GM19328 (cell line): Measurements from ENCODE around the gene XXYLT1.

Source experiments
- ATAC-seq: cut with Tn5 transposase; IDR thresholded peaks from one replicate; pipeline ENCODE4 v1.9.1; 2021; ENCODE audit warnings: mild to moderate bottlenecking, moderate library complexity; ENCODE audit not compliant: unreplicated experiment

The XXYLT1 gene

DNA sequence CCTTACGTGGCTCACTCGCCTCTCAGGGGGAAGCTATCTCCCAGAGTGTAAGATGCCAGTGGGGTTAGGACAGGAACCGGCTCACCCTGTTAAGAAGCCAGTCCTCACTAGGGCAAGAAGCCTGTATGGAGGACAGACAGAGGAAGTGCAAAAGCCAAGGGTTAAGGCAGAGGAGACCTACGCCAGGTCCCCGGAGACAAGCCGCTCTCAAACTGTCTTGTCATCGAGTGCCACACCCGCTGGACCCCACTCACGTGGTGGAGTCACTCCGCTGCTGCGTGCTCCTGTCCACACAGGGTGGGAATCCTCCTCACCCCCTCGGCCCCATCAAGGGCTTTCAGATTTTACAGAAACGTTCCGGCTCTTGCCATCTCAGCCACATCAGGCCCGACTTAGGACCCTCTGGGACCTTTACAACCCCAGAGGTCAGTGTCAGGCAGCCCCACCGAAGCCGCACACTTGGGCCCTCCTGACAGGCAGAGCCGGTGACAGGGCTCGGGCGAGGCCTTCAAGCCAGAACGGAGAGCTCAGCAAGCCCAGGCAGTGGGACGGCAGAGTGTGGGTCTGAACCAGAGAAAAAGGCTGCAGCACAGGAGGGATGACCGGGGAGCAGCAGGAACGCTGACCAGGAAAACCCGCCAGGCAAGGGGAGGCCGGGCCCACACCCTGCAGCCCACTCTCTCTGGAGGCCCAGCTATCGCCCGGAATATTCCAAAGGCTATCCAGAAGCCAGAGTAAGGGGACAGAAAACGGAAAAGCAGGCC is 61.7 kb downstream of the XXYLT1 start:
- no peak for ATAC-seq

DNA sequence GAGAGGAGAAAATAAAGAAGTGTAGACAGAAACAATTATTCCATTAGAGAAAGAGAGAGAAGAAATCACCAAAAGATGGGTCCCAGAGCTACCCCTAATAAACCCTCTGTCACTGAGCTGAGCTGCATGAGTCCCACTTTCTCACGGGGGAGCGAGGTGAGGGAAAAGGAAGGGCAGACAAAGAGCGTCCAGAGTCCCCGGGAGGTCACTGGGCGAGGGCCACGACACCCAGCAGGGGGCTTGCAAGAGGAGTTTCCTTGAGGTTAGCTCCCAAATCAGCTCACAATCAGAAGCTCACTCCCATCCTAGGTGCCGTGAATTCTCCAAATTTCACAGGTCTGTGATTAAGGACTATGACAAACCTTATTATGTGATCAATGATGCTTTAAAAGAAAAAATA is 62.3 kb downstream of the XXYLT1 start:
- ATAC-seq, result no peak

DNA sequence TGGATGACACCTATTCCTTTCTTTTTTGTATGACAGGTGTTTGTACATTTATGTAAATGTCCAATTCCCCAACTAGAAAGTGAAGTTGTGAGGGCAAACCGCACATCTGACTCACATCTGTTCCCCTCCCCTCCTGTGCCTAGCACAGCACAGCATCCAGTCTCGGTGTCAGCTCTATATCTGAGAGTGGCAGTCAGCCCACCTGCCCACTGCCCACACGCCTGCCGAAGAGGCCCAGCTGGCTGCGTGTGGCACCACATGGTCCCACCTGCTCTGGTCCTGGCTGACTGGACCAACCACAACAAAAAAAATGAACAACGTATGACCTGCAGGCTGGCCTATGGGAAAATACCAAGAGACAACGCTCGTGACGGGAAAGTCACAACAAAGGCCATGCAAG is 62.8 kb downstream of the XXYLT1 start:
- peak; percentile 88 for ATAC-seq

DNA sequence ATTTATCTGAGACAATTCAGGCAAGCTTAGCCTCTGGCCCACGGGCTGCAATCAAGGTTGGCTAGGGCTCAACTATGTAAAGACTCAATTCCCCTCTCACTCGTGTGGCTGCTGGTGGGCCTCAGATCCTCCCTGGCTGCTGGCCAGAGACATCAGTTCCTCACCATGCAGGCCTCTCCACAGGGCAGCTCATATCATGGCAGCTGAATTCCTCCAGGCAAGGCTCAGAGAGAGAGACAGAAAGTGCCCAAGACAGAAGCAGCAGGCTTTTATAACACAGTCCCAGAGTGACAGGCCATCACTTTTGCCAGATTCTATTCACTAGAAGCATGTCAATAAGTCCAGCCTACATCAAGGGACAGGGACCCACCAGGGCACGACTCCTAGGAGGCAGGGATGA is 63.2 kb downstream of the XXYLT1 start:
- ATAC-seq, result peak; percentile 31

DNA sequence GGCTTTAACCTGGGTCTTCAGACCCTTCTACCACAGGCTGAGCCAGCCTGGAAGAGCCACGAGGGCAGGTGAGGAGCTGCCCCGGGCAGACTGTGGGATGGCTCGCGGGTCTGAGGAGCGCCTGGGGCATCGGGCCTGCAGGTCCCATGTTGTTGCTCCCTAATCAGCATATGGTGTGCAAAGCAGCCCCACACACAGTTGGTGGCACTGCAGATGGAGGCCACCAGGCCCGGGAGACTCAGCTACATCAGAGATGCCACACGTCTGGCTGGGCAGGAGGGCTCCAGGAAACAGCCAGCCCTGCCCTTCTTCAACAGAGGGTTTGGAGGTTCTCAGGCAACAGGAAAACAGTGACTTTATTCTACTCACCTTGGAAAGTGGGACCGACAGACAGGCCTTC is 63.9 kb downstream of the XXYLT1 start:
- no peak for ATAC-seq

DNA sequence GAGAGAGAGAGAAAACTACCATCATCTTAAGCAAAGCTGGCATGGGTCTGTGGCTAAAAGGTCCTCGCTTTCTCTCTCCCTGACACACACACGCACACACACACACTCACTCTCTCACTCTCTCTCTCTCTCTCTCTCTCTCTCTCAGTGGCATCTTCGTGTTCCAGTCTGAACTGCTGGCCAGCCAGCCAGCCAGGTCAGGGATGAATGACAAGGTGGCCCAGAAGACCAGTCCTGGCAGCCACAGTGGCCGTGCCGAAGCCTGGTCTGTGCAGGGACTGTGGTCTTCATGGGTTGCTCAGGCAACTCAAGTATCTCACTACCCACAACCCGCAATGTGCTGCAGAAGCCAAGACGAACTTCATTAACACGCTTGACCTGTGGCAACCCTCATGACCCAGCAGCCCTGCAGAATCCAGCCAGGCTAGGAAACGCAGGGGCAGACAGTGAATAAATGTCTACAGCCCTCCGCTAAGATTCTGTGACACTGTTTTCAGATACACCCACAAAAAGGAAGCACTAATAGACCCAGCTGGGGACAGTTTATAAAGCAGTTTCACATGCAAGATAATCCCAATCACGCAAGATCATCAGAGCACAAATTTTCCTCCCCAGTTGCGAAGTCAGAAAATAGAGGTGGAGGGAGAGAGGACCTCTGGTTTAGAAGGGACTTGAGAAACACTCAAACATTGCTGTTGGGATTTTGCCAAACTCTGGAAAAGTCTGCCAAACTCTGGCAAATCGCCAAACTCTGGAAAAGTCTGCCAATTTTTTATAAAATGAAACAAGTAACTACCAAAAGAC is 66.4 kb downstream of the XXYLT1 start:
- no peak for ATAC-seq

DNA sequence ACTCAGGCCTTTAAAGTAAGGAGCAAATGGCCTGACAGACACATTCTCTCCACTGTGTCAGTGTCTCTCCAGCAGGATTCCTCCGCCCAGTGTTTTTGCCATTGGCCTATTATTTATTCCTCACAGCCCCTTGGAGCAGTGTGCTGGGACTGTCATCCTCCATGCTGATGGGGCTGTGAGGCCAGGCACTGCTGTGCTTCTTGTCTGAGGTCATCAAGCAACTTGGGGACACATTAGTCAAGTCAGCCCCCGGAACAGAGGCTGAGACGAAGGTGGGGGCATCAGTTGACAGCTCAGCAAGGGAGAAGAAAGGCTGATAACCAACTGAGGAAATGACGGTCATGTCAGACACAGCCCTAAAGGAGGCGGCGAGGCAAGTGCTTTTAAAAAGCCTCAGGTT is 67.4 kb downstream of the XXYLT1 start:
- ATAC-seq, result no peak

DNA sequence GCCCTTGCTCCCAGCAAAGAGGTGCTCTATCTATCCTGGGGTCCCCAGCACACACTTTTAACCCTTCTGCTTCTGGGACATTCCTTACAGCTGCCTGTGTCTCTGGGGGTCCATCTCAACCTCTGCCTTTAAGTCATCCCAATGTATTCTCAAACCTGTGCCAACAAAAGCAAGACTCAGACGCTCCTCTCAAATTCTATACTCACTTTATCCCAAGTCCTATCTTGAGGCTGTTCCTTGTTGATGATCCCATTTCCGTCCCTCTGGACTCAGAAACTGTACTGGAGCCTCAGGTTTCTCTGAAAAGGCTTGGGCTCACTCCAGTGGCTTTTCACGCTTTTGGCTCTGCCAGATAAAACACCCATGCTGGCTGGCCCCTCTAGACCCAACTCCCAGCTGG is 69.7 kb downstream of the XXYLT1 start:
- no peak for ATAC-seq

DNA sequence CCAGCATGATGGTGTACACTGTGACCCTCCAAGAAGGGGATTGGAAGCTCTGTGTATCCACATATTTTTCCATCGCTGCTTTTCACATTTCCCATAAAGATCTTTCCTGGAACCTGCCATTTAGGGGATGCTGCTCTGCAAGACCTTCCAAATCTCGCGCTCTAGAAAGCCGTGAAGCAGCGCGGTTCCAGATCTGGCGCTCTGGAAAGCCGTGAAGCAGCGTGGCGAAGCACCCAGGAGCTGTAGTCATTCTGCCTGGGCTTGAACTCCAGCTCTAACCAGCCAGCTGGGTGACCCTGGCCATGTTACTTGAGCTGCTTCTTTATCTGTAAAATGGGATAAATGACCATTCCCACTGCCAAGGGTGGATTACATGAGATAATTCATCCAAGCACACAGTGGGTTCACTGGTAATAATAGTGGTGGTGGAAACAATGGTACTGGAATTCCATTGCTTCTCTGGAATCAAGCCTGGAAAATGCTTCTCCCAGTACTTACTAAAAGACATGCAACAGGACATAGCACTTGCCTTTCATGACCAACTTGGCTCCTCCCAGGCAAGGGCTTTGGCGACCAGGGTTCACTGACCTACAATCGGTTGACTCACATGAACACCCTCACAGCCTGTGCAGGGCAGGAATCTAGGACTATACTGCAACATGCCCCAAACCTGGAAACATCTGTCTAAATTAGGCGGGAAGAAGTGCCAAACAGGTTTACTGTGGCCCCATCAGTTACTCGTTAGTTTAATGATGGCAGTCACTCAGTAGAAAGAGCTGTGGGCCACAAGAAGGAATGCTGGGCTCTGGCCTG is 70.7 kb downstream of the XXYLT1 start:
- no peak for ATAC-seq

DNA sequence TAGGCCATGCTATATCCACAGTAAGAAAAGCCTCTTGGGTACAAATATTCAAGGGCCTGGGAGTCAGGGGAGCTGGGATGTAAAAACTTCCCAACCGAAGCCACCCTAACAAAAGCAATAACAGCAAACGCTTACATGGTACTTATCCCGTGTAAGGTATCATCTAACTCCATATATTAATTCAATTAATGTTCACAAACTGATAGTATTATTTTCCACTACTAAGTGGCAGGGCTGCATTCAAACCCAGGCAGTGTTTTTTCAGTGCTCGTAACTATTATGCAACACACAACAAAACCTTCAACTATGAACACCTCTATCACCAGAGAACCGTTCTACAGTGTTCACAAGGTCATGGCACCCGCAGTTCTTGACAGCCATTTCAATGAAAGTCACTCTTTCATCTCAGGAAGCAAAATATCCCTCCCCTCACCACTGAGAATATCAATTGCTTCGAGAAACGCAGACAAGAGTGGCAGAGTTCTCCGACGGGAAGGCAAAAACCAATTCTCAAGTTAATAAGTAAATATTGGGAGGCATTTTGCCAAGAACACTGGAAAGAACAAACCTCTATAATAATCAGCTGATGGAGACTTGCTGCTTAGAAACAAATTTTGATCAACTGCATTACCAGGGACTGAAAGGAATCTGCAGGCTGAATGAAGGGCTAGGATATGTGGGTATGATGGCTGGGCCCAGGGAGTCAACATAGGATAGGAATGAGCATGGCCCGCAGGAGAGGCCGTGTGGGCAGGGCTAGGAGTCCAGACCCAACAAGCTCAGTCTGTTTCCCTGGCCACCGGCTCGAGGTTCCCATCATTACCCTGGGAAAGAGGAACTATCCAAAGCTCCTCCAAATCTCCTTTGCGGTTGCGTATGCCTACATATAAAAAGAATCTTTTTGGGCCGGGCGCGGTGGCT is 72.3 kb downstream of the XXYLT1 start:
- ATAC-seq, result no peak

DNA sequence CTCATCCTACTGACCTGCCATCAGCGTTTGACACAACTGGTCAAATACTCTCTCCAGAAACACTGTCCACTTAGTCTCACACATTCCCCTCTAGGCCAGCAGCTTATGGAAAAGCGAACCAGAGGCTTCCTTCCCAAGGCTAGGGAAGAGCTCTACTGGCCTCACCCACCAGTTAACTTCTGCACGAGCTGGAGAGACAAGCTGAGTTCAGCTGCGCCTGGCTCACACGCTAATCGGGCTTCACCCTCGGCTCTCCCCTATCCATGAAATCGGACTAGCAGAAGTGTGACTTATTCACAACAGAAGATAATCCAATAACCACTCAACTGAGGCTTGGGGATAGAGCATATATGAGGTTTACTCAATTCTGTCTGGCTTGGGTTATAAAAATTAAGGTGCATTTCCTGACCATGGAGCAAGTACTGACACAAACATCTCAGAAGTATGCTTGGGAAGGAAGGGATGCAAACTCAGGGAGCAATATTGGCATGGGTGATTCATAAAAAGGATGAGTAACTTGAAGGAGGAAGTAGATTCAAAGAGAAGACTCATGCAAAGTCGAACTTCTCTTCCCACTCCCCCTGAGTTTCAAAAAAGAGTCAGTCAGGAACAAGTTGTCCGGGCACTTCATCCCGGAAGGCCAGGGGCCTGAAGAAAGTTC is 73.1 kb downstream of the XXYLT1 start:
- no peak for ATAC-seq

DNA sequence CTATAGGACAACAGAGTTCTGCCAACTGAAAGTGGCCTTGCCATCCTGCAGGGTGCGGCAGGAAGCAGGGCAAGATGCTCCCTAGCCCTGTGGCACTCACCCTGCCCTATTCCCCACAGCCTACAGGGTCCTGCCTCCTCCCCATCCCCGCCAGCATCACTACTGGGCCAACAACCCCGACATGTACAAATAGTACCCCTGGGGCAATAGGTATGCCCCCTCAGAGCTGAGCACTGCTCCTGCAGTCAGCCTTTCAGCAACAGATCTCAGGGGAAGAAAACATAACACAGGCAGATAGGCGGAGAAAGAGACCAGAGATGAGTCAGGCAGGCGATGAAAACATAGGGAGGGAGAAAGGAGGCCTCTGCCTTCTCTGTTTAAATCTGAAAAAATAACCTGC is 74.7 kb downstream of the XXYLT1 start:
- no peak for ATAC-seq

DNA sequence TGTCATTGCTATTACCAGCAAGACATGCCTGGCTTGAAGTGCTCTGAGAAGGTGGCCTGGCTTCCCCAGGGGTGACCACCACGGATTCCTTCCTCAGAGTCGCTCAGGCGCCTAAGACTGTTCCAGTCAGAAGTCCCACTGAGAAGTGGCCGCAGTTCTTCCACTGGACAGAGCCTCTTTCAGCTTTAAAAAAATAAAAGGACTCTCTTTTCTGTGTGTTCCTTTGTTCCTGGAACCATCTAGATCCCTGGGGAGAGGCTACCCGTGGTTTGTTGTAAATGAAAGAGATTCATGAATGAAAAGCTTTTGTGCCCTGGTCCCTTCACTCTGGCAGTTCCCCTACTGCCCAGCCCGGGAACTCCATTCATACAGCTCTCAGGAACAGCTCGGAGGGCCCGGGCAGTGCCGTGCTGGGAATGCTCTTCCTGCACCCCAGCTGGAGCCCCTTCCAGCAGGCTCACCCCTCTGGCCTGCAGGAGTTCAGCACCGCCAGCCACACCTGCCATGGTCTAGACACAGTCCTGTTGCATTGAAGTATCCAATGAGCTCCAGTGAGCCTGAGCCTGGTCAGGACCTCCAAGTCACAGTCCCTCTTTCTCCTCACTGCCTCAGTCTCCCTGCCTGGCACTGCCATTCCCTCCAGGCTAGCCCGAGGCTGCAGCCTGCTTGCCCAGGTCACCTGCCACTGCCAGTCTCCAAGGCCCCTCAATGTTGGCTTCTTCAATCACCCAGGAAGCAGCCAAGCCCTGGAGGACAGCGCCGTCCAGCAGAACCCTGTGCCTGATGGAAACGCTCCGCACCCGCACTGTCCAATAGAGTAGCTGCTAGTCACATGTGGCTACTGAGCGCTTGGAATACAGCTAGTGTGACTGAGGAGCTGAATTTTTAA is 75.4 kb downstream of the XXYLT1 start:
- ATAC-seq, result no peak

DNA sequence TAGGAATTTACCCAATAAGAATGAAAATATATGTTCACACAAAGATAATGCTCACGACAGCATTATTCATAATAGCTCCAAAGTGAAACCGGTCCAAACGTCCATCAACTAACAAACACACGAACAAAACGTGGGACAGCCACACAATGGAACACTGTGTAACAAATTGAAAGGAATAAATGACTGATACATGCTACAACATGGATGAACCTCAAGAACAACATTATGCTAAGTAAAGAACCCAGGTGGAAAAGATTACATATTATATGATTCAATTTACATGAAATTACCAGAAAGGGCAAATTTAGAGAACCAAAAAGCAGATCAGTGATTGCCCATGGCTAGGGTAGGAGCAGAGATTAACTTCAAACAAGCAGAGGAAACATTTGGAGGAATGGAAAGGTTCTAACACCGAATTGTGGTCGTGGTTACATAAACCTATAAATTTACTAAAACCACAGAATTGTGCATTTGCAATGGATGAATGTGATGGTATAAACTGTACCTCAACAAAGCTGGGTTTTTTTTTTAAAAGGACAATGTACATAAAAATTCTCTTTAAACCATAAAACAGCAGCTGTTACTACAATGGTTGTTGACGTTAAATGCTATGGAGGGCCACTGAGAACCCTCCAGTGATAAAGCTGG is 76.3 kb downstream of the XXYLT1 start:
- no peak for ATAC-seq

DNA sequence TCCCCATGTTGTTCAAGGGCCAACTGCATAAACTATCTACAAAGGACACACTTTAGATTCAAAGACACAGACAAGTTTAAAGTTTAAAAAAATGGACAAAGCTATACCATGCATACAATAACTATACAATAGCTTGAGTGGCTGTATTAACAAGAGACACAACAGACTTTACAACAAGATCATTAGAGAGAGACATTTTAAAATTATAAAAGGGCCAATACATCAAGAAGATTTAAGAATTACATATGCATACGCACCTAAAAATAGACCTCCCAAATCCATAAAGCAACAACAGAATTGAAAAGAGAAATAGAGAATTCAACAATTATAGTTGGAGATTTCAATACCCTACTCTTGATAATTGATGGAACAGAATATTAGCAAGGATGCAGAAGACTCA is 79.4 kb downstream of the XXYLT1 start:
- no peak for ATAC-seq

DNA sequence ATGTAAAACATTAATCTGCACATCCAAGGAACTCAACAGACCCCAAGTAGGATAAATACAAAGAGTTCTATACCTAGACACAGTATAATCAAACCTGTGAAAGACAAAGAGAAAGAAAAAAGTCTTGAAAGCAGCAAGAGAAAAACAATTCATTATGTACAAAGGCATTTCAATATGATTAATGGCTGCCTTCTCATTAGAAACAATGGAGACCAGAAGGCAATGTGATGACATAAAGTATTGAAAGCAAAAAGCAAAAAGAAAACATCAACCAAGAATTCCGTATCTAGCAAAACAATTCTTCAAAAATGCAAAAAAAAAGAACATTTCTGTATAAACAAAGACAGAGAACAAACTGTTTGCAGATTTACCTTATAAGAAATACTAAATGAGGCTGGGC is 81.1 kb downstream of the XXYLT1 start:
- no peak for ATAC-seq

DNA sequence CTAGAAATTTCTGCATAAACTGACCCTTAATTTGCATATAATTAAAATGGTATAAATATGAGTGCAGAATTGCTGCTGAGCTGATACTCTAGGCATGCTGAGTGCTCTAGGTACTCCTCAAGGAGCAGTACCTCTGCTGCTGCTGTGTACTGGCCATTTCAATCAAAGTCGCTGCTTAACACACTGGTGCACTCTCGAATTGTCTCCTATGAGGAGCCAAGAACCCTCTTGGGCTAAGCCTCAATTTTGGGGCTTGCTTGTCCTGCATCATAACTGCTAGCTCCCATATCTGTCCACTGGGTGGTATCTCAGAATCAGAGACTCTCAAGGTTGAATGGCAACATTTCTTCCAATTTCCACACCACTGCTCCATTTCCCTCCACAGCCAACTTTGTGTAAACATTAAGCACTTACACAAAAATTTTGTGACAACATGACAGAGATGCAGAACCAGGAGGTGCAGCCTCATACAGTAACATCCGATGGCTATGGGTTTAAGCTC is 82.5 kb downstream of the XXYLT1 start:
- no peak for ATAC-seq
